Measurements from ENCODE around the gene QKI. TPM values are rescaled to one million over a fixed set of nuclear protein-coding genes. Genes with fewer than 3 reads are reported as not detected.

QKI gene
- total RNA-seq, 1 donor from 2014 or later, result 204 TPM

DNA sequence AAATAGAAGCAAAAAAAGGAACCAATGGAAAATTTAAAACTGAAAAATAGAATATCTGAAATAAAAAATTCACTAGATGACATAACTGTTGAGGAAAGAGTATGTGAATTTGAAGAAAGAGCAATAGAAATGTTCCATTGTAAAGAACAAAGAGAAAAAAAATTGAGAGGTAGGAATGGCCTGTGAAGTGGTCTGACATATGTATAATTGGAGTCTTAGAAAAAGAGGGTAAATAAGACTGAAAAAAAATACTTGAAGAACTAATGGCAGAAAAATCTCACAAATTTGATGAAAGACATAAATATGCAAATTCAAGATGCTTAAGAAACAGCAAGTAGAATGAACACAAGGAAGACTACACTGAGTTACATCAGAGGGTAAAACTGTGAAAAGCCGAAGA lies 93.4 kb downstream of the QKI start:
- H3K27ac ChIP-seq (ENCODE audit: low read depth, low read length), result no peak overlapping the region
- FAIRE-seq (peak; percentile 43), DNase-seq (ENCODE audit: low read depth) (no peak)
- no peak overlapping the region for H3K9ac ChIP-seq (ENCODE audit: low read length)
- H3K9me3 ChIP-seq (ENCODE audit: insufficient read depth, low read depth, low read length), result peaks cover 2% of the 10 kb centered on the region
- H2AFZ ChIP-seq (ENCODE audit: low read depth, low read length), result no peak overlapping the region
- H3K36me3 ChIP-seq (ENCODE audit: insufficient read depth, low read length), result no peaks in the 10 kb centered on the region
- no peak for TF ChIP-seq EZH2 (IDR thresholded peaks at IDR 0.05; ENCODE audit: insufficient read depth, low read length)
- TF ChIP-seq, protein P1, sequence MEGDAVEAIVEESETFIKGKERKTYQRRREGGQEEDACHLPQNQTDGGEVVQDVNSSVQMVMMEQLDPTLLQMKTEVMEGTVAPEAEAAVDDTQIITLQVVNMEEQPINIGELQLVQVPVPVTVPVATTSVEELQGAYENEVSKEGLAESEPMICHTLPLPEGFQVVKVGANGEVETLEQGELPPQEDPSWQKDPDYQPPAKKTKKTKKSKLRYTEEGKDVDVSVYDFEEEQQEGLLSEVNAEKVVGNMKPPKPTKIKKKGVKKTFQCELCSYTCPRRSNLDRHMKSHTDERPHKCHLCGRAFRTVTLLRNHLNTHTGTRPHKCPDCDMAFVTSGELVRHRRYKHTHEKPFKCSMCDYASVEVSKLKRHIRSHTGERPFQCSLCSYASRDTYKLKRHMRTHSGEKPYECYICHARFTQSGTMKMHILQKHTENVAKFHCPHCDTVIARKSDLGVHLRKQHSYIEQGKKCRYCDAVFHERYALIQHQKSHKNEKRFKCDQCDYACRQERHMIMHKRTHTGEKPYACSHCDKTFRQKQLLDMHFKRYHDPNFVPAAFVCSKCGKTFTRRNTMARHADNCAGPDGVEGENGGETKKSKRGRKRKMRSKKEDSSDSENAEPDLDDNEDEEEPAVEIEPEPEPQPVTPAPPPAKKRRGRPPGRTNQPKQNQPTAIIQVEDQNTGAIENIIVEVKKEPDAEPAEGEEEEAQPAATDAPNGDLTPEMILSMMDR (IDR thresholded peaks at IDR 0.05; ENCODE audit: insufficient read depth, low read depth, low read length), result no peak
- H3K4me3 Mint-ChIP-seq (ENCODE audit: unreplicated experiment), result no peak overlapping the region
- peaks cover 2% of the 10 kb centered on the region for H3K4me1 Mint-ChIP-seq (ENCODE audit: low read depth, unreplicated experiment)
- H3K27me3 Mint-ChIP-seq (ENCODE audit: low read depth, unreplicated experiment), result no peaks in the 10 kb centered on the region
- H3K9me3 Mint-ChIP-seq (ENCODE audit: unreplicated experiment), result peaks cover 6% of the 10 kb centered on the region
- no peak overlapping the region for H3K4me3 ChIP-seq (ENCODE audit: insufficient read depth, low read depth, low read length)
- H3K36me3 Mint-ChIP-seq (ENCODE audit: low read depth, unreplicated experiment), result peaks cover 18% of the 10 kb centered on the region
- H4K20me1 ChIP-seq (ENCODE audit: insufficient read depth, low read length), result peaks cover 58% of the 10 kb centered on the region
- no peaks in the 10 kb centered on the region for H3K4me1 ChIP-seq (ENCODE audit: insufficient read depth, low read length)
- no peak overlapping the region for H3K27ac Mint-ChIP-seq (ENCODE audit: unreplicated experiment)
- H3K79me2 ChIP-seq (ENCODE audit: insufficient read depth, low read length), result peaks cover 97% of the 10 kb centered on the region
- no peak overlapping the region for H3K4me2 ChIP-seq (ENCODE audit: low read length)
- H3K27me3 ChIP-seq (ENCODE audit: insufficient read depth, low read length), result no peaks in the 10 kb centered on the region

DNA sequence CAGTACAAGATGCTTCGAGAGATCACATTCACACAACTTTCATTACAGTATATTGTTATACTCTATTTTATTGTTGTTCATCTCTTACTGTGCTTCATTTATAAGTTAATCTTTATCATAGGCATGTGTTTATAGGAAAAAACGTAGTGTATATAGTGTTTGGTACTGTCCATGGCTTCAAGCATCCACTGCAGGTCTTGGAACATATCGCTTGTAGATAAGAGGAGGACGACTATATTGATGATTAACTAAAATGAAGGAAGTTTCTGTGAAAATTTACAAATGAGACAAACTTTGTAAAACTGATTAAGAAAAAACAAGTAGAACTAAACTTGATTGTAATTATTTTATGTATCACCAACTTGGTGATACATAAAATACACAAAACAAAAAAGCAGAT lies 98.5 kb downstream of the QKI start:
- H3K79me2 ChIP-seq (ENCODE audit: insufficient read depth, low read length), result peaks cover 95% of the 10 kb centered on the region
- no peak overlapping the region for H3K4me3 ChIP-seq (ENCODE audit: insufficient read depth, low read depth, low read length)
- no peak overlapping the region for H3K4me2 ChIP-seq (ENCODE audit: low read length)
- FAIRE-seq (no peak), DNase-seq (ENCODE audit: low read depth) (no peak)
- TF ChIP-seq, protein P1 (IDR thresholded peaks at IDR 0.05; ENCODE audit: insufficient read depth, low read depth, low read length), result no peak
- TF ChIP-seq EZH2 (IDR thresholded peaks at IDR 0.05; ENCODE audit: insufficient read depth, low read length), result no peak
- peaks cover 42% of the 10 kb centered on the region for H4K20me1 ChIP-seq (ENCODE audit: insufficient read depth, low read length)
- H3K27me3 ChIP-seq (ENCODE audit: insufficient read depth, low read length), result no peaks in the 10 kb centered on the region
- no peak overlapping the region for H3K27ac ChIP-seq (ENCODE audit: low read depth, low read length)
- peaks cover 19% of the 10 kb centered on the region for H3K4me1 Mint-ChIP-seq (ENCODE audit: low read depth, unreplicated experiment)
- H3K27me3 Mint-ChIP-seq (ENCODE audit: low read depth, unreplicated experiment), result no peaks in the 10 kb centered on the region
- no peaks in the 10 kb centered on the region for H3K9me3 ChIP-seq (ENCODE audit: insufficient read depth, low read depth, low read length)
- H3K9ac ChIP-seq (ENCODE audit: low read length), result no peak overlapping the region
- H2AFZ ChIP-seq (ENCODE audit: low read depth, low read length), result no peak overlapping the region
- H3K36me3 ChIP-seq (ENCODE audit: insufficient read depth, low read length), result no peaks in the 10 kb centered on the region
- no peak overlapping the region for H3K27ac Mint-ChIP-seq (ENCODE audit: unreplicated experiment)
- peaks cover 2% of the 10 kb centered on the region for H3K9me3 Mint-ChIP-seq (ENCODE audit: unreplicated experiment)
- peaks cover 5% of the 10 kb centered on the region for H3K36me3 Mint-ChIP-seq (ENCODE audit: low read depth, unreplicated experiment)
- H3K4me3 Mint-ChIP-seq (ENCODE audit: unreplicated experiment), result no peak overlapping the region
- no peaks in the 10 kb centered on the region for H3K4me1 ChIP-seq (ENCODE audit: insufficient read depth, low read length)

DNA sequence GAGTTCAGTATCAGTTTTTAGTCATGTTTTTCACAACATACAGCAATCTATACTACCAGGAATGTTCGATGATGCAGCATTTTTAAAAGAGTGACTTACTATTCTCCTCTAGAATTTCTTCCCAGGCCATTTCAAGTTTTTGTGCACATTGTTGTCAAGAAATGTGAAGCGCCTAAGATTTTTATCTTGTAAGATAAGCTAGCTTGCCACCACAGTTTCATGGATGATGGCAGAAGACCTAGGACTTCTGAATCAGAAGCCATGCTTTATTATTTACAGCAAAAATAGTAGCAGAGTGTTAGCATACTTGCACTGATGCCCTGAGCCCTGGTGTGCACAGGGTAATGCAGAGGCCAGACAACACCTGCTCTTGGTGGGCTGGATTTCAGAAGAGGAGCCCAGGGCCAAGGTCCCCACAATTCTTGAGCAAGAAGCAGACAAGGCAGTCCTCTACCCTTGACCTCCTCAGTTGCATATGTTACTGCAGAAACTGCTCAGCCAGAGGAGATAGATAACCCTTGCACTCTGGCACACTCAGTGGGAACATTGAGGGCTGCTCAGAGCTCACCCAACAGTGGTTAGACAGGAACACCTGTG lies 99.2 kb downstream of the QKI start:
- no peaks in the 10 kb centered on the region for H3K9me3 ChIP-seq (ENCODE audit: insufficient read depth, low read depth, low read length)
- H2AFZ ChIP-seq (ENCODE audit: low read depth, low read length), result no peak overlapping the region
- H3K79me2 ChIP-seq (ENCODE audit: insufficient read depth, low read length), result peaks cover 95% of the 10 kb centered on the region
- no peak overlapping the region for H3K4me3 ChIP-seq (ENCODE audit: insufficient read depth, low read depth, low read length)
- TF ChIP-seq, protein P1 (IDR thresholded peaks at IDR 0.05; ENCODE audit: insufficient read depth, low read depth, low read length), result no peak
- no peak for TF ChIP-seq EZH2 (IDR thresholded peaks at IDR 0.05; ENCODE audit: insufficient read depth, low read length)
- Mint-ChIP-seq H3K27me3 (ENCODE audit: low read depth, unreplicated experiment) (no peaks in the 10 kb centered on the region), H3K36me3 (ENCODE audit: low read depth, unreplicated experiment) (peaks cover 5% of the 10 kb centered on the region), H3K27ac (ENCODE audit: unreplicated experiment) (peak overlapping the region; percentile 43), H3K9me3 (ENCODE audit: unreplicated experiment) (no peaks in the 10 kb centered on the region), H3K4me3 (ENCODE audit: unreplicated experiment) (no peak overlapping the region), H3K4me1 (ENCODE audit: low read depth, unreplicated experiment) (peaks cover 22% of the 10 kb centered on the region)
- H3K36me3 ChIP-seq (ENCODE audit: insufficient read depth, low read length), result no peaks in the 10 kb centered on the region
- no peaks in the 10 kb centered on the region for H3K27me3 ChIP-seq (ENCODE audit: insufficient read depth, low read length)
- no peaks in the 10 kb centered on the region for H3K4me1 ChIP-seq (ENCODE audit: insufficient read depth, low read length)
- no peak for FAIRE-seq
- H3K9ac ChIP-seq (ENCODE audit: low read length), result no peak overlapping the region
- H3K27ac ChIP-seq (ENCODE audit: low read depth, low read length), result no peak overlapping the region
- no peak for DNase-seq (ENCODE audit: low read depth)
- no peak overlapping the region for H3K4me2 ChIP-seq (ENCODE audit: low read length)
- H4K20me1 ChIP-seq (ENCODE audit: insufficient read depth, low read length), result peaks cover 43% of the 10 kb centered on the region
